Uterus (tissue), 2 donors: Measurements from ENCODE around the gene HACE1.

Experiments used
- POLR2A ChIP-seq, 2 donors: fragments of 450-650 bp; IDR thresholded peaks; one replicate each; pipeline ENCODE4 v1.6.1; 2016; ENCODE audit warnings: antibody characterized with exemption in 2 of 2, mild to moderate bottlenecking in 1 of 2, moderate library complexity in 1 of 2
- TF ChIP-seq, protein P1 (sequence below), 4 experiments: fragments of 200-600 bp in 2 of 4; fragments of 450-650 bp in 2 of 4; sonication (generic) in 2 of 4; IDR thresholded peaks; one replicate each; pipeline ENCODE4 v1.5.1; 2016 to 2019; ENCODE audit warnings: antibody characterized with exemption in 4 of 4, mild to moderate bottlenecking in 2 of 4, moderate library complexity in 1 of 4

GRCh38 chr6:104816125-104816524, 43.6 kb downstream of the HACE1 start:
- TF ChIP-seq POLR2A (IDR thresholded peaks at IDR 0.05), result no peak
- TF ChIP-seq, protein P1, sequence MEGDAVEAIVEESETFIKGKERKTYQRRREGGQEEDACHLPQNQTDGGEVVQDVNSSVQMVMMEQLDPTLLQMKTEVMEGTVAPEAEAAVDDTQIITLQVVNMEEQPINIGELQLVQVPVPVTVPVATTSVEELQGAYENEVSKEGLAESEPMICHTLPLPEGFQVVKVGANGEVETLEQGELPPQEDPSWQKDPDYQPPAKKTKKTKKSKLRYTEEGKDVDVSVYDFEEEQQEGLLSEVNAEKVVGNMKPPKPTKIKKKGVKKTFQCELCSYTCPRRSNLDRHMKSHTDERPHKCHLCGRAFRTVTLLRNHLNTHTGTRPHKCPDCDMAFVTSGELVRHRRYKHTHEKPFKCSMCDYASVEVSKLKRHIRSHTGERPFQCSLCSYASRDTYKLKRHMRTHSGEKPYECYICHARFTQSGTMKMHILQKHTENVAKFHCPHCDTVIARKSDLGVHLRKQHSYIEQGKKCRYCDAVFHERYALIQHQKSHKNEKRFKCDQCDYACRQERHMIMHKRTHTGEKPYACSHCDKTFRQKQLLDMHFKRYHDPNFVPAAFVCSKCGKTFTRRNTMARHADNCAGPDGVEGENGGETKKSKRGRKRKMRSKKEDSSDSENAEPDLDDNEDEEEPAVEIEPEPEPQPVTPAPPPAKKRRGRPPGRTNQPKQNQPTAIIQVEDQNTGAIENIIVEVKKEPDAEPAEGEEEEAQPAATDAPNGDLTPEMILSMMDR (IDR thresholded peaks at IDR 0.05), result no peak
